HG02678 (cell line): ENCODE measurements around the gene SLC7A10.
"Not testable (repeated sequence)": the region's sequence is repeated elsewhere in the genome, so short reads cannot be mapped to it uniquely, and the experiment has no call there.

ENCODE experiments used
- ATAC-seq: cut with Tn5 transposase; IDR thresholded peaks from one replicate; pipeline ENCODE4 v1.9.1; 2021; ENCODE audit warnings: mild to moderate bottlenecking, moderate library complexity; ENCODE audit not compliant: unreplicated experiment

The SLC7A10 gene

DNA sequence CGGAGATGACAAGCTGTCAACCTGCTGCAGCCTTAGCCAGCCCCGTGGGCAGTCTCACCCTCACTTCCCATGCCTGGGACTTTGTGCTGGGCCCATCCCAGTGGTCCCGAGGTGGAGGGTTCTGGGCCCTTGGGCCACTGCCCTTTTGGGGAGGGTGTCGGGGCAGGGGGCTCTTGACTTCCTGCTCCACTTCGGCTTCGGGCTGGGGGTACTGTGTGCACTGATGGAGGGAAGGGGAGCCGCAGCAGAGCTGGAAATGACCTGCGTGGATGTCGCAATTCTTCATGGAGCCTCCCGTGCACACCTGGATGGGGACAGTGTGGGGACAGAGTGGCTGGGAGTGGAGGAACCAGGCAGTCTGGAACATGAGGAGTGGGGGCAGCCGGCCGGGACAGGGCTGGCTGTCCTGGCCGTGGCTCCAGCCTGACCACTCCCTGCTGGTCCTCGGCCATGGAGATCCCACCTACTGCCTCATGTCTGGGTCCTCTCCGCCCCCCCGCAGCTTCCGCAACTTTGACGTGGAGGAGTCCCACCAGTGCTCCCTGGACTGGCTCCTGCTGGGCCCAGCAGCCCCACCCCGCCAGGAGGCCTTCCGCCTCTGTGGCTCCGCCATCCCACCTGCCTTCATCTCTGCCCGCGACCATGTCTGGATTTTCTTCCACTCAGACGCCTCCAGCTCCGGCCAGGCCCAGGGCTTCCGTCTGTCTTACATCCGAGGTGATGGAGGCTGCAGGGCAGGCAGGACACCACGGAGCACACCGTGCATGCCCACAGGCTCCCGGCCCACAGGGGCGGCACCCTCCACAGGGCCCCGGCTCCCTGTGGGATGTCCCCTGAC lies 21.3 kb downstream of the SLC7A10 start:
- no peak for ATAC-seq

- no peak for ATAC-seq
Measured at GRCh38 chr19:33203529-33203928, 22.1 kb downstream of the SLC7A10 start.

GRCh38 chr19:33202546-33203507 lies 22.8 kb downstream of the SLC7A10 start:
- ATAC-seq: no peak

- ATAC-seq: no peak
Measured at GRCh38 chr19:33201886-33202545, 23.6 kb downstream of the SLC7A10 start.

DNA sequence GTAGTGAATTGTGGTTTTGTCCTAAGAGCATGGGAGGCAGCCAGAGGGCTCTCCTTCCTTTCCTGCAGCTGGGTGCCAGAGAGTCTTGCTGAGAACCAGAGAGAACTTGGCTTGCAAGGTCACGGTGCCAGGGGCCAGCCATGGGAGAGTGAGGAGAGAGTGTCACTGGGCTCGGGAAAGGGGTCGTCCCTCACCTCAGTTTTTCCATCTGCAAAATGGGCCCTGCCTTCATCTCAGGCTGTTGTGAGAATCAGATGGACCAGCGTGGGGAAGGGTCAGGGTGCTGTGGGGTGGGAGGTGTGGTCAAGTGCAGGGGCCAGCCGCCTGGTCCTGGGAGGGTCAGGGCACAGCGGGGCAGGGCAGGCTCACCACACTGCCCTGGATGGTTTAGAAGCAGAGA lies 24.2 kb downstream of the SLC7A10 start:
- no peak for ATAC-seq

GRCh38 chr19:33199441-33200265 lies 26.0 kb downstream of the SLC7A10 start:
- no peak for ATAC-seq

DNA sequence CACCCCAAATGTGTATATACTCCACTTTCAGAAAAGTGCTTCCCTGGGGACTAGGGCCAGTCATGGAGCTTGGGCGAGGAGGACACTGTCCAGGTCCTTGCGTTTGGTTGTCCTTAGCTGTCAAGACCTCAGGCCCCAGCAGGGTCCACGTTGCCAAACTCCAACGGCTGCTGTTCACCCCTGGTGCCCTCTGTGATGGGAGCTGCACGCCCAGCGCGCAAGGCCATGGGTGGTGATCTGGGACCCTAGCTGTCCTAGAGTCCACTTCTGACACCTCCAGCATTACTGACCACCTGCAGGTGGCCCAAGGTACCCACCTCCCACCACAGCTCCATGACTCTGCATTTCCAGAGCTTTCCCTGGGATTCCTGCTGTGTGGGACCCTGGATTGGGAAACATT lies 27.5 kb downstream of the SLC7A10 start:
- no peak for ATAC-seq

DNA sequence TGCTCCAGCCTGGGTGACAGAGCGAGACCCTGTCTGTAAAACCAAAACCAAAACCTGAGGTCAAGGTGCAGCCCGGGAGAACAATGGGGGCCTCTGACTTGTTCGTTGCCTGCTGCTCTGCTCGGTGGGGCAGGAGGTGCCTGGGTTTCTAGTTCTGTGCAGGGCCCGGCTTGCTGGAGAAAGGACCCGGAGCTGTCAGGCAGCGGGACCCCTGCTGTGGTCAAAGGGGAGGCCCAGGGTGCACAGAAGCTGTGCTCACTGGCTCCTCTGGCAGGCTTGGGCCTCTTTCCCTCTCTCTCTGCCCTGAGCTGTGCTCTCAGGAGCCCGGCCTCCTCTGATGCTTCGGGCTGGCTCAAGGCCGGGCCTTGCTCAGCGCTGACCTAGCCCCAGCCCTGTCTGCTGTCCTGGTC lies 28.1 kb downstream of the SLC7A10 start:
- ATAC-seq: no peak

- no peak for ATAC-seq
Measured at GRCh38 chr19:33196446-33197193, 29.0 kb downstream of the SLC7A10 start.

GRCh38 chr19:33195645-33196347 lies 29.9 kb downstream of the SLC7A10 start:
- ATAC-seq: no peak

- ATAC-seq: no peak
Measured at GRCh38 chr19:33194886-33195644, 30.6 kb downstream of the SLC7A10 start.

DNA sequence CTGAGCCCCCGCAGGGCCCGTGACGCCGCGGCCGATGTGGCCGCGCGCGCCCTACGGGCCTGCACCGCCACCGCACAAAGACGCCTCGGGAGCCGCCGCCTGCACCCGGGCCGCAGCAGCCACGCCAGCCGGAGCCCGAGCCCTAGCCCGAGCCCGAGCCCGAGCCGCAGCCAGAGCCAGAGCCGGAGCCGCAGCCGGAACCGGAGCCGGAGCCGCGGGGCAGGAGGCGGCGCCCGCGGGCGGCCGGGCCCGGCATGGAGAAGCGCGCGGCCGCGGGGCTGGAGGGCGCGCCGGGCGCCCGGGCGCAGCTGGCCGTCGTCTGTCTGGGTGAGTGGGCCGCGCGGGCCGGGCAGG lies 31.1 kb downstream of the SLC7A10 start:
- ATAC-seq: no peak

GRCh38 chr19:33193865-33194362 lies 31.7 kb downstream of the SLC7A10 start, which contains the start of gene LRP3:
Gene LRP3, plus strand, starts transcription at chr19:33194330. Its CDS starts 456 bp downstream, at chr19:33194786.
- no peak for ATAC-seq

GRCh38 chr19:33193269-33193864 lies 32.3 kb downstream of the SLC7A10 start:
- no peak for ATAC-seq

DNA sequence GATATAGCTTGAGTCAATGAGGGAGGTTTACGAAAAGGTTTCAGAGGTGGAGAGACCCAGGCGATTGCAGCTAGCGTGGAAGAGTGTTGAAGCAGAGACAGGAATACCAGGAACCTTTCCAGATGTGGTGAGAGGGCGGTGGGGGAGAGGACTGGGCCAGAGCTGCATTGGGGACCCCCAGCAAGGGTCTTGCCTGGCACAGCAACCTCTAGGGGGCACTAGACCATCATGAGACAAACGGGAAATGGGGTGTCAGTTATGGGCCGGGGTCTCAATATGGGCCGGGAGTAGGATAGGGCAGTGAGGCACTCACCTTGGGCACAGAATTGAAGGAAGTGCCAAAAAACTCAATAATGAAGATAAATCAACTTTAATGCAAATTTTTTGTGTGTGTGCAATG lies 33.6 kb downstream of the SLC7A10 start:
- ATAC-seq: no peak

- ATAC-seq: no peak
Measured at GRCh38 chr19:33191501-33191900, 34.1 kb downstream of the SLC7A10 start.

GRCh38 chr19:33191092-33191491 lies 34.6 kb downstream of the SLC7A10 start:
- ATAC-seq: not testable (repeated sequence)

DNA sequence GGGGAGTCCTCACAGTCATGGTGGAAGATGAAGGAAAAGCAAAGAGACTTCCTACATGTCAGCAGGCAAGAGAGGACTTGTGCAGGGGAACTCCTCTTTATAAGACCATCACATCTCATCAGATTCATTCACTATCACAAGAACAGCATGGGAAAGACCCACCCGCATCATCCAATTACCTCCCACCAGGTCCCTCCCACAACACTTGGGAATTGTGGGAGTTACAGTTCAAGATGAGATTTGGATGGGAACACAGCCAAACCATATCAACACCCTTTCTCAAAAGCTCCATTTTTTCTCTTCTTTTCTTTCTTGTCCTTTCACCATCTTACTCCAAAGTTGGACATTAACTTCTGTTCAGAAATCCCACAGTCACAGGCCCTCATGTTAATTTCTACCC lies 36.2 kb downstream of the SLC7A10 start:
- no peak for ATAC-seq
